ENCODE data around the gene PBX3. TPM values are rescaled to one million over a fixed set of nuclear protein-coding genes. Genes with fewer than 3 reads are reported as not detected.

Gene PBX3
- total RNA-seq, 2 experiments from 2014 or later = 25.3 to 30.8 TPM

DNA sequence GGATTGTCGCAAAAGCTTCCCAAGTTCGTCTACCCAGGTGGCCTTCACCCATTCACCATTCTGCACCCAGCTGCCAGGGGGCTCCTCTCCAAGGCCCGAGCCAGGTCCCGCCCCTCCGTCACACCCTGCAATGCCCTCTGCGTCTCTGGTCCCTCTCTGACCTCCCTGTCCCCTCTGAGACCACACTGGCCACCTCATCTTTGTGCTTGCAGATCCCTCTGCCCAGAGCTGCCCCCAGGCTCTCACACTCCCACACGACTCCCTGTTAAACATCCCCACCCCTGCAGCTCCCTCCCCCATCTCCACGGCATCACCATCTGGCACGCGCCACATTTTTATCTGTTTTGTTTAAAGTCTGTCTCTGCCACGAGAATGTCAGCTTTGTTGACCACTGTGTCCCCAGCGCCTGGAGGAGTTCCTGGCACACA is 243.6 kb downstream of the PBX3 start:
- H3K36me3 ChIP-seq (ENCODE audit: insufficient read depth, low read length) = no peaks in the 10 kb centered on the region
- Mint-ChIP-seq H3K27me3 (no peaks in the 10 kb centered on the region), H3K9me3 (no peaks in the 10 kb centered on the region), H3K4me3 (no peak overlapping the region), H3K27ac (no peak overlapping the region), H3K36me3 (ENCODE audit: low read depth) (no peaks in the 10 kb centered on the region), H3K4me1 (ENCODE audit: low read depth) (no peaks in the 10 kb centered on the region)
- DNase-seq (no peak), ATAC-seq (ENCODE audit: poor library complexity) (no peak)
- no peaks in the 10 kb centered on the region for H3K4me1 ChIP-seq (ENCODE audit: insufficient read depth, low read length)
- no peak overlapping the region for H3K27ac ChIP-seq (ENCODE audit: low read depth in 1 of 2, low read length in 2 of 2)
- H3K27me3 ChIP-seq (ENCODE audit: control insufficient read depth in 1 of 2, insufficient read depth in 2 of 2, low read length in 2 of 2) = no peaks in the 10 kb centered on the region
- H3K4me3 ChIP-seq (ENCODE audit: low read length) = no peak overlapping the region
- intact Hi-C loops (cut with DNase I, micrococcal nuclease) = no loop called here
- CTCF ChIA-PET = no interaction called here
- POLR2A ChIA-PET = no interaction called here
- TF ChIP-seq CTCF (IDR thresholded peaks at IDR 0.05) = no peak
- H3K9me3 ChIP-seq (ENCODE audit: control insufficient read depth in 1 of 2, insufficient read depth in 1 of 2, low read length in 2 of 2) = no peaks in the 10 kb centered on the region

GRCh38 chr9:125991886-125992529 is 244.8 kb downstream of the PBX3 start:
- Histone ChIP-seq H3K27ac (ENCODE audit: low read depth in 1 of 2, low read length in 2 of 2) (no peak overlapping the region), H3K36me3 (ENCODE audit: insufficient read depth, low read length) (no peaks in the 10 kb centered on the region), H3K9me3 (ENCODE audit: control insufficient read depth in 1 of 2, insufficient read depth in 1 of 2, low read length in 2 of 2) (no peaks in the 10 kb centered on the region), H3K4me1 (ENCODE audit: insufficient read depth, low read length) (no peaks in the 10 kb centered on the region), H3K27me3 (ENCODE audit: control insufficient read depth in 1 of 2, insufficient read depth in 2 of 2, low read length in 2 of 2) (no peaks in the 10 kb centered on the region), H3K4me3 (ENCODE audit: low read length) (no peak overlapping the region)
- CTCF ChIA-PET = no interaction called here
- Mint-ChIP-seq H3K27ac (no peak overlapping the region), H3K4me3 (no peak overlapping the region), H3K9me3 (no peaks in the 10 kb centered on the region), H3K27me3 (no peaks in the 10 kb centered on the region), H3K36me3 (ENCODE audit: low read depth) (no peaks in the 10 kb centered on the region), H3K4me1 (ENCODE audit: low read depth) (no peaks in the 10 kb centered on the region)
- POLR2A ChIA-PET = no interaction called here
- intact Hi-C loops (cut with DNase I, micrococcal nuclease) = no loop called here
- DNase-seq = no peak
- no peak for TF ChIP-seq CTCF (IDR thresholded peaks at IDR 0.05)
- no peak for ATAC-seq (ENCODE audit: poor library complexity)

DNA sequence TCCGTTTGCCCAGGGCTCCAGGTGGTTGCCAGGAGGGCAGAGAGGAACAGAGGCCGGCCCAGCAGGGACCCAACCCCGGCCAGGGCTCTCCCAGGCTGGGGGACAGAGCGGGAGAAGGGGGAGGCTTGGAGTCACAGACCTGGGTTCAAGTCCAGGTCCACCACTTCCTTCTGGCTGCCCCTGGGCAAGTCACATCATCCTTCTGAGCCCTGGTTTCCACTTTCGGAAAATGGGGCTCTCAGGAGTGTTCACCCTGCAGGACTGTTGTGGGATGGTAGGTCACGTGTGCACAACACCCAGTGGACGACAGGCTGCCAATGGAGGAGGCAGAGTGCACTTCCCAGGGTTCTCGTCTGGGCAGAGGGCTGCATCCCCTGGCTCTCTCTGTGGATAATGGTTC is 245.4 kb downstream of the PBX3 start:
- ChIA-PET POLR2A (no interaction called here), CTCF (no interaction called here)
- no peaks in the 10 kb centered on the region for H3K27me3 Mint-ChIP-seq
- no peaks in the 10 kb centered on the region for H3K9me3 Mint-ChIP-seq
- Histone ChIP-seq H3K36me3 (ENCODE audit: insufficient read depth, low read length) (no peaks in the 10 kb centered on the region), H3K27me3 (ENCODE audit: control insufficient read depth in 1 of 2, insufficient read depth in 2 of 2, low read length in 2 of 2) (no peaks in the 10 kb centered on the region), H3K9me3 (ENCODE audit: control insufficient read depth in 1 of 2, insufficient read depth in 1 of 2, low read length in 2 of 2) (no peaks in the 10 kb centered on the region), H3K27ac (ENCODE audit: low read depth in 1 of 2, low read length in 2 of 2) (no peak overlapping the region), H3K4me1 (ENCODE audit: insufficient read depth, low read length) (no peaks in the 10 kb centered on the region), H3K4me3 (ENCODE audit: low read length) (no peak overlapping the region)
- H3K36me3 Mint-ChIP-seq (ENCODE audit: low read depth) = no peaks in the 10 kb centered on the region
- TF ChIP-seq CTCF (IDR thresholded peaks at IDR 0.05) = no peak
- H3K27ac Mint-ChIP-seq = no peak overlapping the region
- intact Hi-C loops (cut with DNase I, micrococcal nuclease) = no loop called here
- DNase-seq (no peak), ATAC-seq (ENCODE audit: poor library complexity) (no peak)
- H3K4me1 Mint-ChIP-seq (ENCODE audit: low read depth) = no peaks in the 10 kb centered on the region
- H3K4me3 Mint-ChIP-seq = no peak overlapping the region

Data from CD4-positive, alpha-beta T cell (primary cell).